HG03196 (cell line): ENCODE results near the gene SUSD1.

Source experiments
- ATAC-seq: cut with Tn5 transposase; IDR thresholded peaks from one replicate; pipeline ENCODE4 v1.9.1; 2021; ENCODE audit not compliant: unreplicated experiment

SUSD1 gene

GRCh38 chr9:112020680-112021596 is 154.2 kb downstream of the SUSD1 start:
- ATAC-seq, result peak; percentile 76

- no peak for ATAC-seq
Observed at GRCh38 chr9:112017878-112018277, 157.2 kb downstream of the SUSD1 start.

- ATAC-seq, result no peak
Observed at GRCh38 chr9:112015736-112016135, 159.4 kb downstream of the SUSD1 start.

GRCh38 chr9:112015149-112015548 is 159.9 kb downstream of the SUSD1 start:
- ATAC-seq, result no peak

GRCh38 chr9:112013266-112013665 is 161.8 kb downstream of the SUSD1 start:
- ATAC-seq, result no peak

- ATAC-seq, result peak; percentile 80
Observed at GRCh38 chr9:112012026-112012902, 162.8 kb downstream of the SUSD1 start.

- ATAC-seq, result no peak
Observed at GRCh38 chr9:112011051-112011620, 164.0 kb downstream of the SUSD1 start.

- no peak for ATAC-seq
Observed at GRCh38 chr9:112010537-112010936, 164.6 kb downstream of the SUSD1 start.

- no peak for ATAC-seq
Observed at GRCh38 chr9:112009656-112010055, 165.4 kb downstream of the SUSD1 start.

- no peak for ATAC-seq
Observed at GRCh38 chr9:112007575-112008240, 167.4 kb downstream of the SUSD1 start.

- no peak for ATAC-seq
Observed at GRCh38 chr9:112006361-112007020, 168.6 kb downstream of the SUSD1 start.

- ATAC-seq, result no peak
Observed at GRCh38 chr9:112005939-112006338, 169.2 kb downstream of the SUSD1 start.

- ATAC-seq, result no peak
Observed at GRCh38 chr9:112003538-112003937, 171.6 kb downstream of the SUSD1 start.

- ATAC-seq, result no peak
Observed at GRCh38 chr9:112002847-112003457, 172.1 kb downstream of the SUSD1 start.

- no peak for ATAC-seq
Observed at GRCh38 chr9:112002131-112002846, 172.8 kb downstream of the SUSD1 start.

- ATAC-seq, result no peak
Observed at GRCh38 chr9:112000743-112001142, 174.4 kb downstream of the SUSD1 start.

- ATAC-seq, result no peak
Observed at GRCh38 chr9:111999319-111999718, 175.8 kb downstream of the SUSD1 start.

- ATAC-seq, result no peak
Observed at GRCh38 chr9:111997831-111998230, 177.3 kb downstream of the SUSD1 start.

GRCh38 chr9:111994831-111995458 is 180.2 kb downstream of the SUSD1 start:
- ATAC-seq, result peak; percentile 64
